ENCODE data around the gene DAGLA.

DNA sequence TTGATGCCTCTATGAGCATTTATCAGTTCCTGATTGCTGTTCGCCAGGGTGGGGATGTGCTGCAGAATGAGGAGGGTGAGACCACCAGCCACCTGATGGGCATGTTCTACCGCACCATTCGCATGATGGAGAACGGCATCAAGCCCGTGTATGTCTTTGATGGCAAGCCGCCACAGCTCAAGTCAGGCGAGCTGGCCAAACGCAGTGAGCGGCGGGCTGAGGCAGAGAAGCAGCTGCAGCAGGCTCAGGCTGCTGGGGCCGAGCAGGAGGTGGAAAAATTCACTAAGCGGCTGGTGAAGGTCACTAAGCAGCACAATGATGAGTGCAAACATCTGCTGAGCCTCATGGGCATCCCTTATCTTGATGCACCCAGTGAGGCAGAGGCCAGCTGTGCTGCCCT lies 115.3 kb downstream of the DAGLA start:
- TF ChIP-seq, protein P1, sequence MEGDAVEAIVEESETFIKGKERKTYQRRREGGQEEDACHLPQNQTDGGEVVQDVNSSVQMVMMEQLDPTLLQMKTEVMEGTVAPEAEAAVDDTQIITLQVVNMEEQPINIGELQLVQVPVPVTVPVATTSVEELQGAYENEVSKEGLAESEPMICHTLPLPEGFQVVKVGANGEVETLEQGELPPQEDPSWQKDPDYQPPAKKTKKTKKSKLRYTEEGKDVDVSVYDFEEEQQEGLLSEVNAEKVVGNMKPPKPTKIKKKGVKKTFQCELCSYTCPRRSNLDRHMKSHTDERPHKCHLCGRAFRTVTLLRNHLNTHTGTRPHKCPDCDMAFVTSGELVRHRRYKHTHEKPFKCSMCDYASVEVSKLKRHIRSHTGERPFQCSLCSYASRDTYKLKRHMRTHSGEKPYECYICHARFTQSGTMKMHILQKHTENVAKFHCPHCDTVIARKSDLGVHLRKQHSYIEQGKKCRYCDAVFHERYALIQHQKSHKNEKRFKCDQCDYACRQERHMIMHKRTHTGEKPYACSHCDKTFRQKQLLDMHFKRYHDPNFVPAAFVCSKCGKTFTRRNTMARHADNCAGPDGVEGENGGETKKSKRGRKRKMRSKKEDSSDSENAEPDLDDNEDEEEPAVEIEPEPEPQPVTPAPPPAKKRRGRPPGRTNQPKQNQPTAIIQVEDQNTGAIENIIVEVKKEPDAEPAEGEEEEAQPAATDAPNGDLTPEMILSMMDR (IDR thresholded peaks at IDR 0.05; ENCODE audit: low read length) = no peak
- no peak for TF ChIP-seq EZH2phosphoT487 (IDR thresholded peaks at IDR 0.05; ENCODE audit: low read length)

Measured in MM.1S (cell line).